Activated CD4-positive, alpha-beta T cell treated with anti-CD3 and anti-CD28 coated beads, Interleukin-2, amount 50 U/mL, for 1 hour (primary cell): ENCODE results near the gene NFKBIL1.
A peak's percentile ranks its signal among the peaks of the same experiment; 100 is the strongest.
"Not testable (repeated sequence)": the region's sequence is repeated elsewhere in the genome, so short reads cannot be mapped to it uniquely, and the experiment has no call there.

Experiments used
- DNase-seq: peaks from one replicate; pipeline ENCODE4 v3.0.0-alpha.2; 2020

Gene NFKBIL1

GRCh38 chr6:31582230-31582643 is 34.8 kb downstream of the NFKBIL1 start, which contains the start of gene LTB:
Gene LTB, minus strand, starts transcription at chr6:31582424. Its CDS starts 7 bp downstream, at chr6:31582417.
- peak; percentile 65 for DNase-seq

GRCh38 chr6:31585491-31585890 is 38.1 kb downstream of the NFKBIL1 start:
- no peak for DNase-seq

- DNase-seq: no peak
These were observed 38.6 kb downstream of the NFKBIL1 start, which contains the start of gene LST1 for GRCh38 chr6:31586008-31586407. Gene LST1, plus strand, starts transcription at chr6:31586277. Its CDS starts 1,023 bp downstream, at chr6:31587300.

- no peak for DNase-seq
These were observed 39.3 kb downstream of the NFKBIL1 start for GRCh38 chr6:31586599-31587281.

- no peak for DNase-seq
These were observed 40.7 kb downstream of the NFKBIL1 start for GRCh38 chr6:31587791-31588777.

- DNase-seq: no peak
These were observed 41.7 kb downstream of the NFKBIL1 start for GRCh38 chr6:31588871-31589650.

GRCh38 chr6:31590691-31591090 is 43.3 kb downstream of the NFKBIL1 start:
- DNase-seq: not testable (repeated sequence)

- no peak for DNase-seq
These were observed 45.0 kb downstream of the NFKBIL1 start for GRCh38 chr6:31592396-31592771.

GRCh38 chr6:31597006-31597405 is 49.6 kb downstream of the NFKBIL1 start:
- DNase-seq: no peak

- DNase-seq: no peak
These were observed 59.9 kb downstream of the NFKBIL1 start for GRCh38 chr6:31607317-31607716.
